H1 (cell line): ENCODE measurements around the gene TGFB2. TPM values are rescaled to one million over a fixed set of nuclear protein-coding genes. Genes with fewer than 3 reads are reported as not detected.

ENCODE experiments used
- CHD1 ChIP-seq: IDR thresholded peaks from 2 replicates; pipeline ENCODE4 v1.6.1; 2012; ENCODE audit warnings: low read depth, low read length, improper control_type of control experiment
- CTBP2 ChIP-seq: IDR thresholded peaks from 2 replicates; pipeline ENCODE4 v1.7.0; 2011; ENCODE audit warnings: borderline replicate concordance, mild to moderate bottlenecking, moderate library complexity, mixed read lengths, low read length; ENCODE audit not compliant: insufficient read depth, insufficient read length
- GABPA ChIP-seq: IDR thresholded peaks from 2 replicates; pipeline ENCODE4 v1.6.1; 2011; ENCODE audit warnings: mild to moderate bottlenecking, low read length, moderate library complexity, borderline replicate concordance; ENCODE audit not compliant: insufficient read depth
- KDM1A ChIP-seq: fragments of 200-600, 300-600 bp; sonication (generic); IDR thresholded peaks from 2 replicates; pipeline ENCODE4 v1.7.1; 2016; ENCODE audit warnings: mild to moderate bottlenecking, low read length, borderline replicate concordance
- NANOG ChIP-seq: IDR thresholded peaks from 2 replicates; pipeline ENCODE4 v1.6.1; 2011; ENCODE audit warnings: low read length, low read depth, mild to moderate bottlenecking, inconsistent platforms; ENCODE audit not compliant: insufficient read depth, poor library complexity, severe bottlenecking
- POLR2A ChIP-seq, 2 experiments: IDR thresholded peaks; 1 replicate in 1 of 2; 2 replicates in 1 of 2; pipeline ENCODE4 v1.6.1; 2011; ENCODE audit warnings: low read depth in 2 of 2, low read length in 2 of 2, mild to moderate bottlenecking in 2 of 2; ENCODE audit errors: control extremely low read depth in 1 of 2
- POLR2AphosphoS5 ChIP-seq: IDR thresholded peaks from 2 replicates; pipeline ENCODE4 v1.6.1; 2011; ENCODE audit warnings: low read depth, low read length
- RNF2 ChIP-seq: fragments of 200-900, 300-1000 bp; sonication (generic); IDR thresholded peaks from 2 replicates; pipeline ENCODE4 v1.7.1; 2016; ENCODE audit warnings: borderline replicate concordance, low read depth, mild to moderate bottlenecking, antibody characterized with exemption, low read length; ENCODE audit not compliant: poor library complexity, severe bottlenecking; ENCODE audit errors: missing control alignments
- SIN3A ChIP-seq, 2 experiments: IDR thresholded peaks in 1 of 2; conservative IDR thresholded peaks in 1 of 2; 2 replicates each; pipeline ENCODE4 v1.6.1; 2011 to 2012; ENCODE audit warnings: low read length in 2 of 2, improper control_type of control experiment in 1 of 2, low read depth in 1 of 2, mild to moderate bottlenecking in 1 of 2
- TAF1 ChIP-seq: IDR thresholded peaks from 2 replicates; pipeline ENCODE4 v1.6.1; 2011; ENCODE audit warnings: mild to moderate bottlenecking, low read depth, low read length
- TBP ChIP-seq: IDR thresholded peaks from 2 replicates; pipeline ENCODE4 v1.6.1; 2011; ENCODE audit warnings: low read depth, low read length, improper control_type of control experiment
- polyA plus RNA-seq, 7 experiments: library from polyadenylated mRNA; depleted of rRNA in 3 of 7; stranded (reverse) in 5 of 7; unstranded in 2 of 7; fragments of >200 nt in 5 of 7; fragments of 200-250 nt in 2 of 7; gene quantifications; 1 replicate in 5 of 7; 2 replicates in 1 of 7; 4 replicates in 1 of 7; pipeline versions ENCODE4 v1.2.1 to v1.2.3, GENCODE V29; 2011 to 2013; ENCODE audit warnings: missing spikeins in 2 of 7, mixed read lengths in 2 of 7
- total RNA-seq: library from RNA; stranded (reverse); fragmentation: NEBNext Ultra II Directional; extraction: Animal tissue kit (Norgen Biotek cat#: 25700); gene quantifications from 2 replicates; pipeline ENCODE4 v1.2.1, GENCODE V29; 2021
- TF ChIP-seq, protein P1 (sequence below): fragments of 300-600 bp; sonication (generic); IDR thresholded peaks from 2 replicates; pipeline ENCODE4 v1.7.1; 2012; ENCODE audit warnings: low read length, moderate library complexity, mild to moderate bottlenecking, inconsistent platforms; ENCODE audit not compliant: insufficient replicate concordance

The TGFB2 gene
- total and polyA plus RNA-seq, 2 of the 8 experiments (the other 6 are each of a cell fraction or from before 2014, with no cell fraction given): 0.26 to 0.84 TPM

DNA sequence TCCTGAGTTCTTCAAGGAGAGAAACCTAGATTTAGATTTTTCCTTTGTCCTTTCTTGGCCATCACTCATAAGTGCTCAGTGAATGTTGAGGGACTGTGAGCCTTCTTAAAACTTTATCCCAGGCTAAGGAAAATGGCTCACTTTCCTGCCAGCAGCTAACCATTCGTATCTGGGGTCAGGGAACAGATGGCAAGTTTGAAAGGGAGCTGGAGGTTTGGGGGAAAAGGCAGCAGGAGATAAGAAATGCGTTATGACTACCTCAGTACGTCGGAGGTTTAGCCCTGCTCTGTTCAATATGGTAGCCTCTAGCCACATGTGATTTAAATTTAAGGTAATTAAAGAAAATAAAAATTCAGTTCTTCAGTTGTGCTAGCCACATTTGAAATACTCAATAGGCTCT lies 46.7 kb upstream of the TGFB2 start (continued):
- TF ChIP-seq, protein P1, sequence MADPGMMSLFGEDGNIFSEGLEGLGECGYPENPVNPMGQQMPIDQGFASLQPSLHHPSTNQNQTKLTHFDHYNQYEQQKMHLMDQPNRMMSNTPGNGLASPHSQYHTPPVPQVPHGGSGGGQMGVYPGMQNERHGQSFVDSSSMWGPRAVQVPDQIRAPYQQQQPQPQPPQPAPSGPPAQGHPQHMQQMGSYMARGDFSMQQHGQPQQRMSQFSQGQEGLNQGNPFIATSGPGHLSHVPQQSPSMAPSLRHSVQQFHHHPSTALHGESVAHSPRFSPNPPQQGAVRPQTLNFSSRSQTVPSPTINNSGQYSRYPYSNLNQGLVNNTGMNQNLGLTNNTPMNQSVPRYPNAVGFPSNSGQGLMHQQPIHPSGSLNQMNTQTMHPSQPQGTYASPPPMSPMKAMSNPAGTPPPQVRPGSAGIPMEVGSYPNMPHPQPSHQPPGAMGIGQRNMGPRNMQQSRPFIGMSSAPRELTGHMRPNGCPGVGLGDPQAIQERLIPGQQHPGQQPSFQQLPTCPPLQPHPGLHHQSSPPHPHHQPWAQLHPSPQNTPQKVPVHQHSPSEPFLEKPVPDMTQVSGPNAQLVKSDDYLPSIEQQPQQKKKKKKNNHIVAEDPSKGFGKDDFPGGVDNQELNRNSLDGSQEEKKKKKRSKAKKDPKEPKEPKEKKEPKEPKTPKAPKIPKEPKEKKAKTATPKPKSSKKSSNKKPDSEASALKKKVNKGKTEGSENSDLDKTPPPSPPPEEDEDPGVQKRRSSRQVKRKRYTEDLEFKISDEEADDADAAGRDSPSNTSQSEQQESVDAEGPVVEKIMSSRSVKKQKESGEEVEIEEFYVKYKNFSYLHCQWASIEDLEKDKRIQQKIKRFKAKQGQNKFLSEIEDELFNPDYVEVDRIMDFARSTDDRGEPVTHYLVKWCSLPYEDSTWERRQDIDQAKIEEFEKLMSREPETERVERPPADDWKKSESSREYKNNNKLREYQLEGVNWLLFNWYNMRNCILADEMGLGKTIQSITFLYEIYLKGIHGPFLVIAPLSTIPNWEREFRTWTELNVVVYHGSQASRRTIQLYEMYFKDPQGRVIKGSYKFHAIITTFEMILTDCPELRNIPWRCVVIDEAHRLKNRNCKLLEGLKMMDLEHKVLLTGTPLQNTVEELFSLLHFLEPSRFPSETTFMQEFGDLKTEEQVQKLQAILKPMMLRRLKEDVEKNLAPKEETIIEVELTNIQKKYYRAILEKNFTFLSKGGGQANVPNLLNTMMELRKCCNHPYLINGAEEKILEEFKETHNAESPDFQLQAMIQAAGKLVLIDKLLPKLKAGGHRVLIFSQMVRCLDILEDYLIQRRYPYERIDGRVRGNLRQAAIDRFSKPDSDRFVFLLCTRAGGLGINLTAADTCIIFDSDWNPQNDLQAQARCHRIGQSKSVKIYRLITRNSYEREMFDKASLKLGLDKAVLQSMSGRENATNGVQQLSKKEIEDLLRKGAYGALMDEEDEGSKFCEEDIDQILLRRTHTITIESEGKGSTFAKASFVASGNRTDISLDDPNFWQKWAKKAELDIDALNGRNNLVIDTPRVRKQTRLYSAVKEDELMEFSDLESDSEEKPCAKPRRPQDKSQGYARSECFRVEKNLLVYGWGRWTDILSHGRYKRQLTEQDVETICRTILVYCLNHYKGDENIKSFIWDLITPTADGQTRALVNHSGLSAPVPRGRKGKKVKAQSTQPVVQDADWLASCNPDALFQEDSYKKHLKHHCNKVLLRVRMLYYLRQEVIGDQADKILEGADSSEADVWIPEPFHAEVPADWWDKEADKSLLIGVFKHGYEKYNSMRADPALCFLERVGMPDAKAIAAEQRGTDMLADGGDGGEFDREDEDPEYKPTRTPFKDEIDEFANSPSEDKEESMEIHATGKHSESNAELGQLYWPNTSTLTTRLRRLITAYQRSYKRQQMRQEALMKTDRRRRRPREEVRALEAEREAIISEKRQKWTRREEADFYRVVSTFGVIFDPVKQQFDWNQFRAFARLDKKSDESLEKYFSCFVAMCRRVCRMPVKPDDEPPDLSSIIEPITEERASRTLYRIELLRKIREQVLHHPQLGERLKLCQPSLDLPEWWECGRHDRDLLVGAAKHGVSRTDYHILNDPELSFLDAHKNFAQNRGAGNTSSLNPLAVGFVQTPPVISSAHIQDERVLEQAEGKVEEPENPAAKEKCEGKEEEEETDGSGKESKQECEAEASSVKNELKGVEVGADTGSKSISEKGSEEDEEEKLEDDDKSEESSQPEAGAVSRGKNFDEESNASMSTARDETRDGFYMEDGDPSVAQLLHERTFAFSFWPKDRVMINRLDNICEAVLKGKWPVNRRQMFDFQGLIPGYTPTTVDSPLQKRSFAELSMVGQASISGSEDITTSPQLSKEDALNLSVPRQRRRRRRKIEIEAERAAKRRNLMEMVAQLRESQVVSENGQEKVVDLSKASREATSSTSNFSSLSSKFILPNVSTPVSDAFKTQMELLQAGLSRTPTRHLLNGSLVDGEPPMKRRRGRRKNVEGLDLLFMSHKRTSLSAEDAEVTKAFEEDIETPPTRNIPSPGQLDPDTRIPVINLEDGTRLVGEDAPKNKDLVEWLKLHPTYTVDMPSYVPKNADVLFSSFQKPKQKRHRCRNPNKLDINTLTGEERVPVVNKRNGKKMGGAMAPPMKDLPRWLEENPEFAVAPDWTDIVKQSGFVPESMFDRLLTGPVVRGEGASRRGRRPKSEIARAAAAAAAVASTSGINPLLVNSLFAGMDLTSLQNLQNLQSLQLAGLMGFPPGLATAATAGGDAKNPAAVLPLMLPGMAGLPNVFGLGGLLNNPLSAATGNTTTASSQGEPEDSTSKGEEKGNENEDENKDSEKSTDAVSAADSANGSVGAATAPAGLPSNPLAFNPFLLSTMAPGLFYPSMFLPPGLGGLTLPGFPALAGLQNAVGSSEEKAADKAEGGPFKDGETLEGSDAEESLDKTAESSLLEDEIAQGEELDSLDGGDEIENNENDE: no peak
- TF ChIP-seq NANOG (no peak), KDM1A (no peak), POLR2A (IDR thresholded peaks at IDR 0.05; ENCODE audit: control extremely low read depth in 1 of 2, low read depth in 2 of 2, low read length in 2 of 2) (no peak), TAF1 (no peak), RNF2 (no peak), CHD1 (no peak), SIN3A (conservative IDR thresholded peaks at IDR 0.05 in 1 of 2, IDR thresholded peaks at IDR 0.05 in 1 of 2; ENCODE audit: low read depth in 1 of 2, low read length in 2 of 2) (no peak), GABPA (no peak), TBP (no peak), POLR2AphosphoS5 (no peak), CTBP2 (no peak)
